Hematopoietic multipotent progenitor cell treated with erythropoietin and hydrocortisone succinate and interleukin-3 and kit ligand, for 8 days (in vitro differentiated cells): ENCODE data around the gene NCSTN.

ENCODE experiments used
- DNase-seq: peaks from one replicate; pipeline ENCODE4 v3.0.0-alpha.2; 2015

The NCSTN gene

DNA sequence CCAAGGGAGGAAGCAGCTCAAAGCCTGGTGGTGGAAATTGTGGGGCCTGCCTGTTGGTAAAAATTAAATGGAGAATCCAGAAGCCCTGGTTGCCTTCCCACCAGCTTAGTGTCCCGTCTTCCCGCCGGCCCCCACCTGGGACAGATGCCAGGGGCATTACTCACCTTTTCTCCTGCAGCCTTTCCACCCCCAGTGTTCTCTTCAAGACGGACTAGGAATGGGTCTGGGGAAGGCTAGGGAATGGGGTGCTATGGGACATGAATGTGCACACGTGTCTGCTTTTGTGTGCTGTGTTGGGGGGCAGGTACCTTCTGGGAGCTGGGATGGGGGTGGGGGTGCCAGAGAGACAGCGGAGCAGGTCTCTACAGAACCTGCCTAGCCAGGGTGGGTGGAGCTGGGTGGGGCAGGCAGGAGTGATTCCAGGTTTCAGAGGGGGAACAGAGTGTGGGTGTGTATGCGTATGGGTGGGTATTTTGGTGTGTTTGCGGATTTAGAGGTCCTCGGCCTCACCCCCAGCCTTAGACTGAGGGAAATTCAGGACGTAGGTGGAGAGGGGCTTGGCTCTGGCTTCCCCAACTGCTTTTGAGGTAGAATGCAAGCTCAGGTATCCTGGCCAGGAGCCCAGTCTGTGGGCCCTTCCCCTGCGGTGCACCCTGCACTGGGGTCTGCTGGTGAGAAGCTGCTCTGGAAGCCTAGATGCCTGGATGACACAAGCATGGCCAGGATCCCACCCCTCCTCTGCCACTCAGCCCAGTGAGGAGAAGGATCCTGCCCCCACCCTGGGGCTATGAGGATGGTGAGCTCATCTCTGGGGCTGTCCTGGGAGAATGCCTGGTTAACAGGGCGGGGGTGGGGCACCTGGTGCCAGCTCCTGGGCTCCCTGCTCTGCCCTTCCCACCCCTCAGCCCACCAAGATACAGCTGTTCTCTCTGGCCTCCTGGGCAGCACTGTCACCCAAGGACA lies 64.9 kb downstream of the NCSTN start:
- no peak for DNase-seq
